SK-N-SH treated with all-trans-retinoic acid at 6 μM for 48 hours (cell line): ENCODE data around the gene ARHGAP15.

Experiments
- ATAC-seq: fragments of 200-7000 bp; cut with Tn5 transposase; 3 replicates; pipeline ENCODE4 v1.9.1; 2020; ENCODE audit warnings: mild to moderate bottlenecking, moderate library complexity
- ARNTL ChIP-seq: fragments of 450-650 bp; formaldehyde crosslinking; IDR thresholded peaks from 2 replicates; pipeline ENCODE4 v1.5.0; 2020; ENCODE audit warnings: low read depth, mild to moderate bottlenecking, moderate library complexity, borderline replicate concordance
- BACH2 ChIP-seq: fragments of 250-450 bp; sonication (Bioruptor Pico); IDR thresholded peaks from 2 replicates; pipeline ENCODE4 v1.9.0; 2021; ENCODE audit warnings: mild to moderate bottlenecking, borderline replicate concordance
- ESRRG ChIP-seq: fragments of 250-450 bp; sonication (Bioruptor Pico); IDR thresholded peaks from 2 replicates; pipeline ENCODE4 v1.6.1; 2021; ENCODE audit warnings: mild to moderate bottlenecking
- ISL1 ChIP-seq: fragments of 250-450 bp; sonication (Bioruptor Pico); IDR thresholded peaks from 2 replicates; pipeline ENCODE4 v2.1.2; 2022; ENCODE audit warnings: mild to moderate bottlenecking, moderate library complexity
- OSR1 ChIP-seq: fragments of 250-450 bp; sonication (Bioruptor Pico); IDR thresholded peaks from 2 replicates; pipeline ENCODE4 v1.8.0; 2022; ENCODE audit warnings: moderate library complexity, mild to moderate bottlenecking, inconsistent platforms
- RARB ChIP-seq: fragments of 250-450 bp; sonication (Bioruptor Pico); IDR thresholded peaks from 2 replicates; pipeline ENCODE4 v1.8.0; 2021; ENCODE audit warnings: mild to moderate bottlenecking, moderate library complexity
- SNAI2 ChIP-seq: fragments of 250-450 bp; sonication (Bioruptor Pico); IDR thresholded peaks from 2 replicates; pipeline ENCODE4 v1.5.0; 2020; ENCODE audit warnings: mild to moderate bottlenecking, moderate library complexity
- TOX ChIP-seq: fragments of 250-450 bp; sonication (Bioruptor Pico); IDR thresholded peaks from 2 replicates; pipeline ENCODE4 v1.8.0; 2021; ENCODE audit warnings: mild to moderate bottlenecking, moderate library complexity, borderline replicate concordance
- ZFP3 ChIP-seq: fragments of 250-450 bp; sonication (Bioruptor Pico); IDR thresholded peaks from 2 replicates; pipeline ENCODE4 v1.5.0; 2020; ENCODE audit warnings: mild to moderate bottlenecking, moderate library complexity
- ZNF565 ChIP-seq: fragments of 450-650 bp; formaldehyde crosslinking; conservative IDR thresholded peaks from 2 replicates; pipeline ENCODE4 v1.5.0; 2020; ENCODE audit warnings: low read depth, mild to moderate bottlenecking, moderate library complexity
- ZNF70 ChIP-seq: fragments of 450-650 bp; formaldehyde crosslinking; IDR thresholded peaks from 2 replicates; pipeline ENCODE4 v1.5.0; 2020; ENCODE audit warnings: mild to moderate bottlenecking, moderate library complexity
- ZNF8 ChIP-seq: fragments of 450-650 bp; formaldehyde crosslinking; IDR thresholded peaks from 2 replicates; pipeline ENCODE4 v1.5.0; 2020; ENCODE audit warnings: mild to moderate bottlenecking, moderate library complexity
- TF ChIP-seq, protein P1 (sequence below): fragments of 250-450 bp; sonication (Bioruptor Pico); IDR thresholded peaks from 2 replicates; pipeline ENCODE4 v1.8.0; 2021; ENCODE audit warnings: low read depth, mild to moderate bottlenecking, moderate library complexity, borderline replicate concordance
- TF ChIP-seq, protein P2 (sequence below): fragments of 250-450 bp; sonication (Bioruptor Pico); IDR thresholded peaks from 2 replicates; pipeline ENCODE4 v1.5.0; 2020; ENCODE audit warnings: mild to moderate bottlenecking, moderate library complexity
- TF ChIP-seq, protein P3 (sequence below): fragments of 250-450 bp; sonication (Bioruptor Pico); IDR thresholded peaks from 2 replicates; pipeline ENCODE4 v1.5.1; 2021; ENCODE audit warnings: mild to moderate bottlenecking, moderate library complexity
- TF ChIP-seq, protein P4 (sequence below): fragments of 250-450 bp; sonication (Bioruptor Pico); IDR thresholded peaks from 2 replicates; pipeline ENCODE4 v1.5.1; 2020; ENCODE audit warnings: low read depth, mild to moderate bottlenecking, moderate library complexity

Gene ARHGAP15

DNA sequence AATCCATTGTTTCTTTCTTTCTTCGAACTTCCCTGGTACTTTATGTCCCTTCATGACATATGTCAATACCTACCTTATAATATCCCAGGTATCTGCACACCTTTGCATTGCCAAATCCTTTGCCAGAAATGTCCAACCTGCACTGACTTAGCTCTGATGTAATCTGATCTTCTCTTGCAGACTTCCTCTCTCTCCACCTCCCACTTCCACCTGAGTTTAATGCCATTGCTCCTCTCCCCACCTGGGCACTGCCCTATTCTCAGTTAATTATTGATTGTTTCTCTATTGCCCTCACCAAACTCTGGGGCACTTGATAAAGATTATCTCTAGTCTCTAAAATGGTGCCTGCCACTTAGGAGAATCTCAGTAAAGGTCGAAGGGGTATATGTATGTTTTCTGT, 23.0 kb downstream of the ARHGAP15 start:
- TF ChIP-seq ZNF70 (CRISPR knock-in tag), result no peak
- no peak for TF ChIP-seq SNAI2 (CRISPR knock-in tag)
- ATAC-seq, result no peak

DNA sequence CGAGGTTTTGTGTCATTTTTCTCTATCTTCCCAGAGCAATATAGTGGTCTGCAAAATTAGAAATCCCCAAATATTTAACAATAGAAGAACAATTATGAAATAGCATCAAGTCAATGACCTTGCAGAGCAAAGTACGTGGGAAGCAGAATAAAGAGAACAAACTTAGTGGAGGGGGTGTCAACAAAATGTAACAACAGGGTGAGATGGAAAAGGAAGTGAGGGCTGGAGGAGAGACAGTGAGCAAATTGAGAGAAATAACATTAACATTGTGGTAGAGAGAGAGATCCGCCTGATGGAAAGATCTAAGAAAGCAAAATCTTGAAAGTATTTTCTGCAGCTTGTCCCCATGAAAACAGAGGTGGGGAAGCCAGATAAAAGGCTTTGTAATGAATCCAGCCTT, 23.4 kb downstream of the ARHGAP15 start:
- ATAC-seq, result no peak
- TF ChIP-seq ZNF70 (CRISPR knock-in tag) (no peak), ZFP3 (CRISPR knock-in tag) (no peak), ISL1 (CRISPR knock-in tag) (no peak), RARB (CRISPR knock-in tag) (no peak), ESRRG (CRISPR knock-in tag) (no peak), TOX (CRISPR knock-in tag) (no peak), BACH2 (CRISPR knock-in tag) (no peak), ZNF565 (CRISPR knock-in tag) (no peak)
- TF ChIP-seq, protein P1, sequence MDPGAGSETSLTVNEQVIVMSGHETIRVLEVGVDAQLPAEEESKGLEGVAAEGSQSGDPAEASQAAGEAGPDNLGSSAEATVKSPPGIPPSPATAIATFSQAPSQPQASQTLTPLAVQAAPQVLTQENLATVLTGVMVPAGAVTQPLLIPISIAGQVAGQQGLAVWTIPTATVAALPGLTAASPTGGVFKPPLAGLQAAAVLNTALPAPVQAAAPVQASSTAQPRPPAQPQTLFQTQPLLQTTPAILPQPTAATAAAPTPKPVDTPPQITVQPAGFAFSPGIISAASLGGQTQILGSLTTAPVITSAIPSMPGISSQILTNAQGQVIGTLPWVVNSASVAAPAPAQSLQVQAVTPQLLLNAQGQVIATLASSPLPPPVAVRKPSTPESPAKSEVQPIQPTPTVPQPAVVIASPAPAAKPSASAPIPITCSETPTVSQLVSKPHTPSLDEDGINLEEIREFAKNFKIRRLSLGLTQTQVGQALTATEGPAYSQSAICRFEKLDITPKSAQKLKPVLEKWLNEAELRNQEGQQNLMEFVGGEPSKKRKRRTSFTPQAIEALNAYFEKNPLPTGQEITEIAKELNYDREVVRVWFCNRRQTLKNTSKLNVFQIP (CRISPR knock-in tag), result no peak
- TF ChIP-seq, protein P2, sequence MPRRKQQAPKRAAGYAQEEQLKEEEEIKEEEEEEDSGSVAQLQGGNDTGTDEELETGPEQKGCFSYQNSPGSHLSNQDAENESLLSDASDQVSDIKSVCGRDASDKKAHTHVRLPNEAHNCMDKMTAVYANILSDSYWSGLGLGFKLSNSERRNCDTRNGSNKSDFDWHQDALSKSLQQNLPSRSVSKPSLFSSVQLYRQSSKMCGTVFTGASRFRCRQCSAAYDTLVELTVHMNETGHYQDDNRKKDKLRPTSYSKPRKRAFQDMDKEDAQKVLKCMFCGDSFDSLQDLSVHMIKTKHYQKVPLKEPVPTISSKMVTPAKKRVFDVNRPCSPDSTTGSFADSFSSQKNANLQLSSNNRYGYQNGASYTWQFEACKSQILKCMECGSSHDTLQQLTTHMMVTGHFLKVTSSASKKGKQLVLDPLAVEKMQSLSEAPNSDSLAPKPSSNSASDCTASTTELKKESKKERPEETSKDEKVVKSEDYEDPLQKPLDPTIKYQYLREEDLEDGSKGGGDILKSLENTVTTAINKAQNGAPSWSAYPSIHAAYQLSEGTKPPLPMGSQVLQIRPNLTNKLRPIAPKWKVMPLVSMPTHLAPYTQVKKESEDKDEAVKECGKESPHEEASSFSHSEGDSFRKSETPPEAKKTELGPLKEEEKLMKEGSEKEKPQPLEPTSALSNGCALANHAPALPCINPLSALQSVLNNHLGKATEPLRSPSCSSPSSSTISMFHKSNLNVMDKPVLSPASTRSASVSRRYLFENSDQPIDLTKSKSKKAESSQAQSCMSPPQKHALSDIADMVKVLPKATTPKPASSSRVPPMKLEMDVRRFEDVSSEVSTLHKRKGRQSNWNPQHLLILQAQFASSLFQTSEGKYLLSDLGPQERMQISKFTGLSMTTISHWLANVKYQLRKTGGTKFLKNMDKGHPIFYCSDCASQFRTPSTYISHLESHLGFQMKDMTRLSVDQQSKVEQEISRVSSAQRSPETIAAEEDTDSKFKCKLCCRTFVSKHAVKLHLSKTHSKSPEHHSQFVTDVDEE (CRISPR knock-in tag), result no peak
- TF ChIP-seq, protein P3, sequence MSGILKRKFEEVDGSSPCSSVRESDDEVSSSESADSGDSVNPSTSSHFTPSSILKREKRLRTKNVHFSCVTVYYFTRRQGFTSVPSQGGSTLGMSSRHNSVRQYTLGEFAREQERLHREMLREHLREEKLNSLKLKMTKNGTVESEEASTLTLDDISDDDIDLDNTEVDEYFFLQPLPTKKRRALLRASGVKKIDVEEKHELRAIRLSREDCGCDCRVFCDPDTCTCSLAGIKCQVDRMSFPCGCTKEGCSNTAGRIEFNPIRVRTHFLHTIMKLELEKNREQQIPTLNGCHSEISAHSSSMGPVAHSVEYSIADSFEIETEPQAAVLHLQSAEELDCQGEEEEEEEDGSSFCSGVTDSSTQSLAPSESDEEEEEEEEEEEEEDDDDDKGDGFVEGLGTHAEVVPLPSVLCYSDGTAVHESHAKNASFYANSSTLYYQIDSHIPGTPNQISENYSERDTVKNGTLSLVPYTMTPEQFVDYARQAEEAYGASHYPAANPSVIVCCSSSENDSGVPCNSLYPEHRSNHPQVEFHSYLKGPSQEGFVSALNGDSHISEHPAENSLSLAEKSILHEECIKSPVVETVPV (CRISPR knock-in tag), result no peak

DNA sequence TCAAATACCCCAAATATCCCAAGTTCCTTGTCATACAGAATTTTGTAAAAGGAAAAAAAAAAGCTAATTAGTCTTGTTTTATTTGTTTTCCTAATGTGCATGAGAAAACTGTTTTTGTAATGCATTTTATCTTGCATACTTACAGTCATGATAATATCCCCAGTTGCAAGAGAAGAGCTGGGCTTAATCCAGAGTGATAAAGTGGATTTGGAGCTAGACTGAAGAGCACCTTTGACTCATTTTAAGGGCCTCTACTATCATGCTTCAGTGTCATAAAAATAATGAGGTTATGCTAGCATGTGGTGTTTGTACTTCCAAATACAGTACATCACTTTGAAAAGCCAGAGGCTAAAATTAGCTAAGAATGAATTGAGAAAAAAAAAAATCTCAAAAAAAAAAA, 26.4 kb downstream of the ARHGAP15 start:
- TF ChIP-seq OSR1 (CRISPR knock-in tag), result no peak
- no peak for TF ChIP-seq ZNF565 (CRISPR knock-in tag)
- TF ChIP-seq, protein P4, sequence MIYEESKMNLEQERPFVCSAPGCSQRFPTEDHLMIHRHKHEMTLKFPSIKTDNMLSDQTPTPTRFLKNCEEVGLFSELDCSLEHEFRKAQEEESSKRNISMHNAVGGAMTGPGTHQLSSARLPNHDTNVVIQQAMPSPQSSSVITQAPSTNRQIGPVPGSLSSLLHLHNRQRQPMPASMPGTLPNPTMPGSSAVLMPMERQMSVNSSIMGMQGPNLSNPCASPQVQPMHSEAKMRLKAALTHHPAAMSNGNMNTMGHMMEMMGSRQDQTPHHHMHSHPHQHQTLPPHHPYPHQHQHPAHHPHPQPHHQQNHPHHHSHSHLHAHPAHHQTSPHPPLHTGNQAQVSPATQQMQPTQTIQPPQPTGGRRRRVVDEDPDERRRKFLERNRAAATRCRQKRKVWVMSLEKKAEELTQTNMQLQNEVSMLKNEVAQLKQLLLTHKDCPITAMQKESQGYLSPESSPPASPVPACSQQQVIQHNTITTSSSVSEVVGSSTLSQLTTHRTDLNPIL (CRISPR knock-in tag), result no peak

DNA sequence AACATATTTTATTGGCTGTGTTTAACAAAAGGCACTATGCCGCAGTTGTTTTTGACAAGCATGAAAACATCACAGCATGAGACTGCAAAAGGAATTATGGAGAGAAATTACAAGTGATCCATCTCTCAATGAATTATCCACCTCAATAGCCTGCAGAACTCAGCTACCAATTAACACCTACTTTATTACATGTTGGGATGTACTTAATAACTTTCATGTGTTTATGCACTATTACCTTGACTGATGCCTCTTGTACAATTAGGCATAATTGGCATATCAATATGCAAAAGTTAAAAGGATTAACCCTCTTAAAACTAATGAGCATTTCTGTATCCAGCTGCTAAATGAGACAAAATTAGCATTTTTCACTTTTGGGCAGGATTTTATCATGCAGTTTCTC, 27.8 kb downstream of the ARHGAP15 start:
- TF ChIP-seq ESRRG (CRISPR knock-in tag) (no peak), ARNTL (CRISPR knock-in tag) (no peak), RARB (CRISPR knock-in tag) (no peak), SNAI2 (CRISPR knock-in tag) (no peak), ZNF565 (CRISPR knock-in tag) (no peak), ZNF8 (CRISPR knock-in tag) (no peak), BACH2 (CRISPR knock-in tag) (no peak)
- TF ChIP-seq, protein P1 (CRISPR knock-in tag), result no peak
- TF ChIP-seq, protein P2 (CRISPR knock-in tag), result no peak
- no peak for ATAC-seq

More for the DNA sequence above, 26.4 kb downstream of the ARHGAP15 start:
- ATAC-seq, result no peak
